IPS-18c (cell line): ENCODE measurements around the gene RCN1.

Experiments used
- H3K4me3 ChIP-seq: 2 replicates; pipeline ENCODE4 v1.7.0; 2013; ENCODE audit warnings: low read depth, mild to moderate bottlenecking, low read length, moderate library complexity; ENCODE audit not compliant: insufficient read depth
- H3K9me3 ChIP-seq: one replicate; pipeline ENCODE4 v1.6.1; 2013; ENCODE audit warnings: mild to moderate bottlenecking, low read length, moderate library complexity; ENCODE audit not compliant: control insufficient read depth, insufficient read depth

The RCN1 gene

DNA sequence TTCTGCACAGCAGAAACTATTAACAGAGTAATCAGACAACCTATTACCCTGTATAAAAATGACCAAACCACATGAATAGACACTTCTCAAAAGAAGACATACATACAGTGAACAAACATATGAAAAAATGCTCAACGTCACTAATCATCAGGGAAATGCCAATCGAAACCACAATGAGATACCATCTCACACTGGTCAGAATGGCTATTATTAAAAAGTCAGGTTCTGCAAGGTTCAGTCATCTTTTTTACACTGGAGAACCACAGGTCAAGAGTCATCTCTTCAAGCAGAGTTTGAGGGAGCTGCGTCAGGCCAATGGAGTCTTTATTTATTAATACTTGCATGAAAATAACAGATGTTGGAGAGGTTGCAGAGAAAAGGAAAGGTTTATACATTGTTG is 40.4 kb downstream of the RCN1 start:
- Histone ChIP-seq H3K9me3 (no peaks in the 10 kb centered on the region), H3K4me3 (no peak overlapping the region)

GRCh38 chr11:32136657-32137056 is 45.8 kb downstream of the RCN1 start:
- H3K4me3 ChIP-seq: no peak overlapping the region

GRCh38 chr11:32137263-32137662 is 46.4 kb downstream of the RCN1 start:
- H3K4me3 ChIP-seq: no peak overlapping the region
- no peaks in the 10 kb centered on the region for H3K9me3 ChIP-seq

More at GRCh38 chr11:32136657-32137056, 45.8 kb downstream of the RCN1 start:
- H3K9me3 ChIP-seq: no peaks in the 10 kb centered on the region

DNA sequence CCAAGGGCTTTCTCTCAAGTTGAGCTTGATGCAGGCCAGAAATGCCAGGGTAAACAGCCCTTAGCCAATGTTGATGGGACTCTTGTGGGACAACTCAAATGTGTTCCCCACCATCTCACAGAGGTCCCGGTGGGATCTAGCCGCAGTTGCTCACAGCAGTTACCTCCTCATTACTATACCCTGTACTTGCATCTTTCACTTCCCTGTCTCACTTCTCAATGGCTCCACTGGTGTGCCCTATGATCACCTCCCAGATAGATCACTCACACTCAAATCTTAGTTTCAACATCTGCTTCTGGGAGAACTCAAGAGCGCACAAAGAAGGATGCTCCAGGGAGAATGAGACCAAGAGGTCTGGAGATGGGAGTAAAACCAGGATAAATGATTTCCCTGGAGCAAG is 47.0 kb downstream of the RCN1 start:
- H3K9me3 ChIP-seq: no peaks in the 10 kb centered on the region
- H3K4me3 ChIP-seq: no peak overlapping the region

- H3K9me3 ChIP-seq: no peaks in the 10 kb centered on the region
- H3K4me3 ChIP-seq: no peak overlapping the region
Observed at GRCh38 chr11:32138902-32139301, 48.0 kb downstream of the RCN1 start.

DNA sequence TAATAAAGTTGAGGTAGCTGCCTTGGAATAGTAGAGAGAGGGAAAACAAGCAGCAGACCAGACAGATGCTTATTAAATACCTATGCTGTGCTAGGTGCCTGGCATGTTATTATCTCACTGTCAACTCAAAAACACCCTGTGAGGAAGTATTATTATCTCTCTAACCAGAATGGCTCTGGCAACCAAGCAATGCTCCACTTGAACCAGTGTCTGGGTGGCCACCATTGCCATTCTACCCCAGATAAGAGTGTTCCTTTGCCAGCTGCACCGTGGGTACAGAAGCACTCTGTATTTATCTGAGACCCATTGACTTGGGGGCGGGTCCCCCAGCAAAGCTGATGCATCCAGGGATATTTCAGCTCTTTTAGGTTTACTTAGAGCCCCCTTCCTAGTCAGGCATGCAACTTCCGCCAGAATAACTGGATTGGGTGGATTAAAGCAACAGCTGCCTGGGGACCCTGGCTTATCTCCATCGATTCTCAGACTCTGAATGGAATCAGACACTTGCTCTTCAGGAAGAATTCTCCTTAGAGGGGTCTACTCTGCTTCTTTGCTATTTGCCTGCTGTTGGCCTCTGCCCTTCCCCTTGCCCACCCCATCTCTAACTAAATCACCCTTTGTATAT is 49.1 kb downstream of the RCN1 start:
- Histone ChIP-seq H3K9me3 (no peaks in the 10 kb centered on the region), H3K4me3 (no peak overlapping the region)

DNA sequence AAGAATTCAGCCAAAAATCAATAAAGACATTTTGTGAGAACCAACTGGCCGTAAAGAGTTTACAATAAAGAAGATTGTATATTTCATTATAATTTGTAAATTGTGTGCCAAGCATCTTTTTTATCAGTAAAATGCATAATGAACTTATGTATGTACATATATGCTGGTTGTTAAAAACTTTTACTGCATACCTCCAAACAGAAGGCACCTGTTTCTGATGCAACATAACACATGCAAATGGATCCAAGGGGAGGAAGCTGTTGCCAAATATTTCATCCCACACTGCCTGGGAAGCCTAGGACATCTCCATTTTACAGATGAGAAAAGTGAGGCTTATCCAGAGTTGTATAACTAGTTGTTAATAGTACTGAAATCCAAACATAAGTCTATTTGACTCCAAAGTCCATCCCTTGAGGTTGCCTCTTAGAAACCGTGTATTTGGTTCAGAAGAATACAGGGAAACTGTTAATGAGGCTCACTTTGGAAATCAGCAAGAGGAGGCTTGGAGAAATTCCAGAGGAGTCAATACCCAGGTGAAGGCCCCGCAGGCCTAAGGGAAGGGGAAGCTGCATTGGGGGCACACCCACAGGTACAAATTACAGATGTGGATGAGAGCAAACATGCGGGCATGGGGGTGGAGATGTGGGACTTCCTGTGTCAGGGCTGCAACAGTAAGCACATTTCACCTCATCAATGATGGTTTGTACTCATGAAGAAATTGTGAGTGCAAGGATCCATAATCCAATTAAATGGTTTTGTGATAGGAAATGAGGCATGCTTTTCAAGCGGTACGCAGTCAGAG is 51.1 kb downstream of the RCN1 start:
- H3K9me3 ChIP-seq: no peaks in the 10 kb centered on the region
- no peak overlapping the region for H3K4me3 ChIP-seq

DNA sequence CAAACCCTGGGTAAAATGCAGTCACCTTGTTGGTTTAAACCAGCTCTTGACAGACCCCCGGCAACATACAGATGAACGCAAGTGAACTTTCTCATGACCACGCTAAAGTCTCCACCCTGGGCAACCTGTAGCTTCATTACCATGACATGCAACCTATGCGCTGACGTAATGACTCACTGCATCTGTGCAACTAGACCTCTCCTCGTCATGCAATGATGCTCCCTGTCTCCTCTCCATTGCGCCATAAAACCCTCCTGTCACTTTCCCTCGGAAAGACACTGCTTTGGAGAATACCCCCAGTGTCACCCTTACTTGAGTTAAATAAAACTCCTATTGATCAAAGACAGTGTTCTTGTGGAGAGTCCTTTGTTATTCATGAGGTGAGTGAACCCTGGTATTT is 52.5 kb downstream of the RCN1 start:
- no peaks in the 10 kb centered on the region for H3K9me3 ChIP-seq
- H3K4me3 ChIP-seq: no peak overlapping the region

GRCh38 chr11:32145282-32145681 is 54.4 kb downstream of the RCN1 start:
- Histone ChIP-seq H3K9me3 (no peaks in the 10 kb centered on the region), H3K4me3 (no peak overlapping the region)

GRCh38 chr11:32148895-32149294 is 58.0 kb downstream of the RCN1 start:
- H3K9me3 ChIP-seq: no peaks in the 10 kb centered on the region
- H3K4me3 ChIP-seq: no peak overlapping the region

GRCh38 chr11:32149748-32150147 is 58.9 kb downstream of the RCN1 start:
- Histone ChIP-seq H3K9me3 (no peaks in the 10 kb centered on the region), H3K4me3 (no peak overlapping the region)

DNA sequence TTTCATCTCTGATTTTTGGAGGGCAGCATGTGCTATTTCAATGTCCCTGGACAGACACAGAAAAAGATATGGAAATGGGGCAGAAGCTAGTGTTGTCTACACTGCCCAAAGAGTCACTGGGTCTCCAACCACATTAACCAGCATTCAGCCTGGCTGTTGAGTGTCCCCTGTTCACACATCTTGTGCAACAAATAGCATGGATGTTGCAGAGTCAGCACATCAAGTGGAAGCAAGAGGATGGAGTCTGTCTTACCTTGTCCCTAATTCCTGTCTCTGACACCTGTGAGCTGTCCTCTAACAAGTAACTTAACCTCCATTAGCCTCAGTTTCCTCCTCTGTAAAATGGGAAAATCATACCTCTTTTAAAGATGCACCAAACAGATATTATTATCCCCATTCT is 60.2 kb downstream of the RCN1 start:
- Histone ChIP-seq H3K4me3 (no peak overlapping the region), H3K9me3 (no peaks in the 10 kb centered on the region)

- H3K4me3 ChIP-seq: no peak overlapping the region
- H3K9me3 ChIP-seq: peaks cover 2% of the 10 kb centered on the region
Observed at GRCh38 chr11:32152216-32152615, 61.3 kb downstream of the RCN1 start.

DNA sequence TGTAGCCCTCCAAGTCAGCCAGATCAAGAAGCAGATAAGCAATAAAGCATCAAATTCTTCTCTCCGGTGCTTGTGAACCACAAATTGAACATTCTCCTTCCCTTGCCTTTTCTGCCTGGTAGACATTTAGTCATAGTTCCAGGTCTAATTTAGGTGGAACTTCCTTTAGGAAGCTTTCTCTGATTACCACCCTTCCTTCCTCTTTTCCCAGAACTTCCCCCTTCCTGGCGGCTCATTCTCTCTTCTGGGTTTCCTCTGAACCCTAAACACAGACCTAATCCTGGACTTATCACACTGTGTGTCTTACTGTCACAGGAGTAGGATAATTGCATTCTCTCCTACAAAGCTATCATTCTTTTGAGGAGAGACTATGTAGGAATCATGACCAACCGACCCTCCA is 61.9 kb downstream of the RCN1 start:
- H3K4me3 ChIP-seq: no peak overlapping the region

GRCh38 chr11:32153747-32154146 is 62.9 kb downstream of the RCN1 start:
- peaks cover 3% of the 10 kb centered on the region for H3K9me3 ChIP-seq
- H3K4me3 ChIP-seq: no peak overlapping the region

More for the DNA sequence above, 61.9 kb downstream of the RCN1 start:
- peaks cover 3% of the 10 kb centered on the region for H3K9me3 ChIP-seq

DNA sequence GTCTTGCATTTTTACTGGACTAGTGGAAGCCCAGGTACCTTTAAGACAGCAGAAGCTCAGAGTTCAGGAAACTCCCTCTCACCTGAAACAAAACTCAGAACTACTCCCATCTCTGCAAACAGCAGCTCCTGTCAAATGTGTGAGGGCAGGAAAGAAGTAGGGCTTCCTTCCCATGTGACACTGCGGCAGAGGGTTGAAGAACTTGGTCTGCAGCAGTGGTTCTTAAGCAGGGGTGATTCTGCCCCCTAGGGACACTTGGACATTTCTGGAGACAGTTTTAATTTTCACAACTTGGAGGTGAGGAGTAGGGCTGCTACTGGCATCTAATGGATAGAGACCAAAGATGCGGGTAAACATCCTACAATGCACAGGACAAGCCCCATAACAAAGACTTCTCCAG is 63.4 kb downstream of the RCN1 start:
- no peak overlapping the region for H3K4me3 ChIP-seq

More for the DNA sequence above, 63.4 kb downstream of the RCN1 start:
- peaks cover 3% of the 10 kb centered on the region for H3K9me3 ChIP-seq
